ENCODE results near the gene NFATC3. TPM values are rescaled to one million over a fixed set of nuclear protein-coding genes. Genes with fewer than 3 reads are reported as not detected.

The NFATC3 gene
- total RNA-seq, 1 donor = 52.2 TPM

DNA sequence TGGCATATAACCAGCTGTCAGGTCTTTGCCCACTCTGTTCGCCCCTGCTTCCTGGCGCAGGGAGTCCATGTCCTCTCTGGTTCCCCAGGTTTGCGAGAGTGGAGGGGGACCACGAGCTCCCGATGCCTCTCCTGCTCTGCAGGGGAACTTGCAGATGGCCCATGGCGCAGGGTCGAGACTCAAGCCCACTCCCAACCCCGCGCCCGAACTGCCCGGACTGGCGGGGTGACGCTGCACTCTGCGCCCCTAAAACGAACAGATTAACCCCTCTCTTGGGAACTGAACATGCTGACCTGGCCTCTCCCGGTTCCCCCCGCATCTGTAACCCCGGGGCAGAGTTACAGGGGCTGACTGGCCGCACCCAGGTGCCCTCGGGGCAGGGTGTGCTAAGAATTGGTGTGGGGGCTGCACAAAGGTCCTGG is 159.3 kb downstream of the NFATC3 start:
- DNase-seq (ENCODE audit: low read depth in 2 of 3, low spot score in 2 of 3) = no peak

DNA sequence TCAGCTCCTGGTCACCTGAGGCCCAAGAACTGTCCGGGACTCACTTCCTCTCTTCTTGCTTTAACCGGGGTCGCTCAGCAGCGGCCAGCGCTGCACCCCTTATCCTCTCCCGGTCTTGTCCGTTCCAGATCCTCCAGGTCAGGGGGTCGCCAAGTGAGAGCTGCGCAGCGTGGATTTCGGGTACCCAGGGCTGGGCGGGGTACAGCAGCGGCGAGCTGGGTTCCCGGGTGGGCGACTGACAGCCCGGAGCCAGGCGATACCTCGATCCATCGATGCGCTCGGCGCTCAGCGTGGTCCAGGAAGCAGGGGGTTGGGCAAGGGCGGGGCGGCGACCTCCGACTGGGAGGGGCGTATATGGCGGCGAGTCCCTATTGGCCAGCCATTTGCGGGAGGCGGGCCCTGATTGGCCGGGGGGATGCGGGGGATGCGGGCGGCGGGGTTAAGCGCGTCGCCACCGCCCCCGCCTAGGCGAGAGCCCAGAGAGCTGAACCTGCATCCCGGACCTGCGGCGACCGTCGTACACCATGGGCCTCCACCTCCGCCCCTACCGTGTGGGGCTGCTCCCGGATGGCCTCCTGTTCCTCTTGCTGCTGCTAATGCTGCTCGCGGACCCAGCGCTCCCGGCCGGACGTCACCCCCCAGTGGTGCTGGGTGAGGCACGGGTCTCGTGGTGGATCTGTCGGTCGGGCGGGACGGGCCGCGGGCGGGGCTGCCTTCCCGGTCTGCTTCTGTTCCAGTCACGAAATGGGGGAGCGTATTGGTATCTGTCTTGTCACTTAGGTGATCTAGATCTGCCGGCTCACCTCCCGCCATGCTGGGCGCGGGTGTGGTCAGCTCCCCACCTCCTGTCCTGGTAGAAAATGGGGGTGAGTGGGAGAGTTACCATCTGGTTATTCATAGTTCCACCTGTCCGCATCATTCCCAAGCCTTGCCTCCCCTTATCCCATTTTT is 160.0 kb downstream of the NFATC3 start, which contains the start of gene PLA2G15:
Gene PLA2G15 (plus strand): TSS at position 471 of the 951 bp plus-strand sequence. CDS start 54 bp downstream, at position 525.
- DNase-seq (ENCODE audit: low read depth in 2 of 3, low spot score in 2 of 3) = peak; percentile 90 to 95 (median 93)

DNA sequence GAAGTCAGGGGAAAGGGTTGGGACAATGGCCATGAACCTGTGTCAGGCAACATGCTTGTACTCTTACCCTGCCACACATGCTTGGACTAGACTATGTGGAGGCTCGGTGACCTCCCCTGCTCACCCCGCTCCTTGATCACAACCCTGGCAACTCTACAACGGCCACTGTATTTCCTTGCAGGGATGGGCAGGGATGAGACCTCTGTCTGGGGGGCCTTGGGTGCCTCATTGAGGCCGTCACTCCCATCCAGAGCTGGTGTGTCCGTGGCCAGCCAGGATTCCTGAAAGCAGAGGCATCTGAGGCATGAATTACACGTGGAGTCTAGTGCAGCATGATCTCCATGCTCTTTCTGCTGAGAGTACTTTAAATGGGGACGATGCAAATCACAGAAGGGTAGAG is 161.0 kb downstream of the NFATC3 start:
- no peak for DNase-seq (ENCODE audit: low read depth in 2 of 3, low spot score in 2 of 3)

DNA sequence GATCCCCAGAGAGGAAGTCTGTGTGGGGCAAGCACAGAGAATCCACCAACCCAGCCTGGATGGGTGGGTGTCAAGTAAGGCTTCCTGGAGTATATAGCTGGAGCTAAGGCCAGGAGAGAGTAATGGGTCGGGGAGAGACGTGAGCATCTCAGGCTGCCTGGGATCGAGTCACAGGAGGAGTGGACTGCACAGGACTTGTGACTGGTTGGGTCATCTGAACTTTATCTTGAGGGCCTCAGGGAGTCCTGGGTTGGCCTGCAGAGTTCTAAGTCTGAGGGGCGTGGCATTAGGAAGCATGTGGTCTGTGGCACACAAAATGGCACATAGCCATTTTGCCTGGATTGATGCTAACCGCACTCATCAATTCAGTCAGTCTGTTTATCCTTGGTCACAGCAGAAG is 161.5 kb downstream of the NFATC3 start:
- DNase-seq (ENCODE audit: low read depth in 2 of 3, low spot score in 2 of 3) = no peak

DNA sequence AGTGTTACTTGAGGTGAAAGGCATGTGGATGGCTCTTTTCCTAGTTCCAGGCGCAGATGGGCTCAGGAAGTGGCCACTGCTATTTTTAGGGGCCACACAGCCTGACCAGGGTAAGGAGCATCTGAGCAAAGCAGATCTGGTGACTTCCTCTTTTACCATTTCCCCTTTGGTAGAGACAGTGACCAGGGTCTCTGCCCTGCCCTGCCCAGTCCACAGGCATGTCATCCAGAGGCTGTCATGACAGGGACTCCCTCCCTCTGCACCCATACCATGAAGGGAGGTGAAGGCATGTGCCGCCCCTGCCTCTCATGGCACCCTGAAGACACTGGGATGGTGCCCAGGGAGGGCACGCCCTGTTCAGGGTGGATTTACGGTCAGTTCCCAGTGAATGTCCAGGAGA is 162.2 kb downstream of the NFATC3 start:
- no peak for DNase-seq (ENCODE audit: low read depth in 2 of 3, low spot score in 2 of 3)

DNA sequence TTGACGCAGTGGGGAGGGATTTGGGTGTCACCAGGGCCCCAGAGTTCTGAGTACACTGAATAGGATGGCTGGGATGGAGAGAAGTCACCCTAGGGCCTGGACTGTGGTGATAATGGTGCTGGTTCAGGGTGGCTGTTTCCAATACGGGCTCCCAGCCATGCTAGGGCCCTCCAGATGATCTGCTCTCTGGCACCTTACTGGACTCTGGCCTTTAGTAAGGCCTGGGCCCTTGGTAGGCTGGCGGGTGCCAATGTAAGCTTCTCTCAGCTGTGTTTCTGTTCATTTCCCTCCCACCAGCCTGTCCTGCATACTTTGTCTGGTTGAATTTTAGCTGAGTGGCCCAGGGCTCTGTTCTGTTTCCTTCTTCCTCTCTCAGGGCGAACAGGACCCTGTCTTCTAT is 162.8 kb downstream of the NFATC3 start:
- no peak for DNase-seq (ENCODE audit: low read depth in 2 of 3, low spot score in 2 of 3)

DNA sequence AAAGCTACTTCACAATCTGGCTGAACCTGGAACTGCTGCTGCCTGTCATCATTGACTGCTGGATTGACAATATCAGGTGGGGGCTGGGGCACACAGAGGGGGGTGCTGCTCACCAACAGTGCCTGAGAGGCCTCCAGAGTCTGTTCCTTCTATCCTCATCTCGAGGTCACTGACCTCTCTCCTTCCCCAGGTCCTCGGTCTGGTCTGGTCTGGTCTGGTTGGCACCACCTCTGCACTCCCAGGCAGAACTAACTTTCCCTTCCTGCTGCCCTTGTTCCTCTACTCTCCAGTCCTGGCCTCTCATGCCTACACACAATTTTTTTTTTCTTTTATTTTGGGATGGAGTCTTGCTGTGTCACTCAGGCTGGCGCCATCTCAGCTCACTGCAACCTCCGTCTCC is 164.2 kb downstream of the NFATC3 start:
- DNase-seq (ENCODE audit: low read depth in 2 of 3, low spot score in 2 of 3) = no peak

DNA sequence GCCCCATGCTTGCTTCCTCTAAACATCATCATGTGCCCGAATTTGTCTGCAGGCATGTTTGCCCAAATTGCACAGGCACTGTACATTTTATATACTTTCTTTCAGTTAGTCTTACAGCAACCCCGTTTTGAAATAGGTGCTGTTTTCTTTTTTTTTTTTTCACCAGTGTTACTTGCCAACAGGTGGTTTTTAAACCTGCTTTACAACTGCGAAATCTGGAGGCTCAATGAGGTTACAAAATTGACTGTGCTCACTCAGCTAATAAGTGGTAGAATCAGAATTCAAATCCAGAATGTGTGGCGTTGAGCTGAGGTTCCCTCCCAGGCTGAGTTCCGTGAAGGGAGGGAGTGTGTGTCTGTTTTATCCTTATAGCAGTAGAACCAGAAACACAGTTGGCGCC is 165.8 kb downstream of the NFATC3 start:
- no peak for DNase-seq (ENCODE audit: low read depth in 2 of 3, low spot score in 2 of 3)

DNA sequence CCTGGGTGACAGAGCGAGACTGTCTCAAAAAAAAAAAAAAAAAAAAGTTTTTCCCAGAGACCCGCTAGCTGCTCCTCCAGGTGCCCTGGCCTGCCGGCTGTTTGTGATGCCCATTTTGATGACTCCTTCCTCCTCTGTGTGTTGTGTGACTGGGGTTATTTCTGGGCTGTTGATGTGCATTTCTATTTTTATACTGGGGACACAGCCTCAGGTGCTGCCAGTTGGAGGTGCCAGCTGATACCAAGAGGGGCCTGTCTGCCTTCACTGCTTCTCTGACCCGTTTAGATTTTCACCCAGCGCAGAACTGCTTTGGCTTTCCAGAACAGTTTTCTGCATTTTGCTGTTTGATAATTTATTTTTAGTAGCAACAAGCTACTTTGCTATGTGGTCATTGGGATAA is 166.7 kb downstream of the NFATC3 start:
- no peak for DNase-seq (ENCODE audit: low read depth in 2 of 3, low spot score in 2 of 3)

DNA sequence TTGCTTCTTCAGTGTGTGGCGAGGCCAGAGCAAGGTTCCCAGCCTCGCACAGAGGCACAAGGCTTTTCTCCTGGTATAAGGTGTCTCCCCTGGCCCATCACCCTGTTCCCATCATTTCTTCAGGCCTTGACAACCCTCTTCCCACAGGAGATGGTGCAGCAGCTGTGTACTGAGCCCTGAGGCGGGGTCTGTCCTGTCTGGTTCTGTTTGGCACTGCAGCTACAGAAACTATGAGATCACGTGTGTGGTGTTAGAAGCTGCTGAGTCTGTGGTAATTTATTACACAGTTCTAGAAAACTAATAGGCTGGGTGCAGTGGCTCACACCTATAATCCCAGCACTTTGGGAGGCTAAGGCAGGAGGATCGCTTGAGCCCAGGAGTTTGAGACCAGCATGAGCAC is 167.2 kb downstream of the NFATC3 start:
- DNase-seq (ENCODE audit: low read depth in 2 of 3, low spot score in 2 of 3) = no peak

DNA sequence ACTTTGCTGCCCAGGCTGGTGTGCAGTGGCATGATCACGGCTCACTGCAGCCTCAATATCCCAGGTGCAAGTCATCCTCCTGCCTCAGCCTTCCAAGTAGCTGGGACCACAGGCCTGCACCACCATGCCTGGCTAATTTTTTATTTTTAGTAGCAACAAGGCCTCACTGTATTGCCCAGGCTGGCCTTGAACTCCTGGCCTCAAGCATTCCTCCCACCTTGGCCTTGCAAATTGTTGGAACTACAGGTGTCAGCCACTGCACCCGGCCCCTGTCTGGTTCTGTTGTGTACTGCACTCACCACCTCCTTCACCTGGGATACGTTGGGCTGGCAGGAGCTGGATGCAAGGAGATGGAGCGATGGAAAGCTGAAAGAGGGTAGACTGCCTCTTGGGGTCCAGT is 168.6 kb downstream of the NFATC3 start:
- no peak for DNase-seq (ENCODE audit: low read depth in 2 of 3, low spot score in 2 of 3)

DNA sequence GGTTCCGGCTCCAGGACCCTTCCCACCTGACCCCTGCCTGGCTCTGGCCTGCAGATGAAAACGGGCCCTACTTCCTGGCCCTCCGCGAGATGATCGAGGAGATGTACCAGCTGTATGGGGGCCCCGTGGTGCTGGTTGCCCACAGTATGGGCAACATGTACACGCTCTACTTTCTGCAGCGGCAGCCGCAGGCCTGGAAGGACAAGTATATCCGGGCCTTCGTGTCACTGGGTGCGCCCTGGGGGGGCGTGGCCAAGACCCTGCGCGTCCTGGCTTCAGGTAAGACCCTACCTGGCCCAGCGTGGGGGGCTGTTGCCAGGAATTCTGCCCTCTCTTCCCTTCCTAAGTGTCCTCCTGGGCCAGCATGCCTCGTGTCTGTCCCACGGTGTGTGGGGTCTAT is 170.5 kb downstream of the NFATC3 start:
- no peak for DNase-seq (ENCODE audit: low read depth in 2 of 3, low spot score in 2 of 3)

DNA sequence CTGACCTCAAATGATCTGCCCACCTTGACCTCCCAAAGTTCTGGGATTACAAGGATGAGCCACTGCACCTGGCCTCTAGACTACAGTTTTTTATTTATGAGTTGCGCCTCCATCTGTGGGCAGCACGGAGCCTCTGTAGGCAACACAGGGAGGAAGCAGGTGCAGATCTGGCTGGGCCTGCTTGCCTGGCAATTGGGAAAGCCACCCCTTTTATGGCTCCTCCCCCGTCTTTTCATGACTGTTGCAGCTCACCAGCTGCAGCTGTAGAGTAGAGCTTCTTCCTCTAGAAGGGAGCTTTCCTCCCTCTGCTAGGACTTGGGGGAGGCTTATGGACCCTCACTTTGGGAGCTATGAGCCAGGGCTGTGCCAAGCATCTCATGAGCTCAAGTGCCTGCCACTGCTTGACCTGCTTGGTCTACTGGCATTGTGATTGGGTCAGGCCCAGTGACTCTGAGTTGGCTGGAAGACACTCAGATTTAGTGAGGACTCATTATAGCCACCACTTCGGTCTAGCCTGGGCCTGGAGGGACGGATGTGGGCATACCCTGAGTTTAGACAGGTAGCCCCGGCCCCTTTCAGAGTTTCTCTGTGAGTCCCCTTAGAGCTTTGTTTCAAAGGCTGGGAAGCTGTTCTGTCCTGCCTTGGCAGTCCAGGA is 172.2 kb downstream of the NFATC3 start:
- peak in 2 of 3 donors; percentile 83 to 95 for DNase-seq (ENCODE audit: low read depth in 2 of 3, low spot score in 2 of 3)

DNA sequence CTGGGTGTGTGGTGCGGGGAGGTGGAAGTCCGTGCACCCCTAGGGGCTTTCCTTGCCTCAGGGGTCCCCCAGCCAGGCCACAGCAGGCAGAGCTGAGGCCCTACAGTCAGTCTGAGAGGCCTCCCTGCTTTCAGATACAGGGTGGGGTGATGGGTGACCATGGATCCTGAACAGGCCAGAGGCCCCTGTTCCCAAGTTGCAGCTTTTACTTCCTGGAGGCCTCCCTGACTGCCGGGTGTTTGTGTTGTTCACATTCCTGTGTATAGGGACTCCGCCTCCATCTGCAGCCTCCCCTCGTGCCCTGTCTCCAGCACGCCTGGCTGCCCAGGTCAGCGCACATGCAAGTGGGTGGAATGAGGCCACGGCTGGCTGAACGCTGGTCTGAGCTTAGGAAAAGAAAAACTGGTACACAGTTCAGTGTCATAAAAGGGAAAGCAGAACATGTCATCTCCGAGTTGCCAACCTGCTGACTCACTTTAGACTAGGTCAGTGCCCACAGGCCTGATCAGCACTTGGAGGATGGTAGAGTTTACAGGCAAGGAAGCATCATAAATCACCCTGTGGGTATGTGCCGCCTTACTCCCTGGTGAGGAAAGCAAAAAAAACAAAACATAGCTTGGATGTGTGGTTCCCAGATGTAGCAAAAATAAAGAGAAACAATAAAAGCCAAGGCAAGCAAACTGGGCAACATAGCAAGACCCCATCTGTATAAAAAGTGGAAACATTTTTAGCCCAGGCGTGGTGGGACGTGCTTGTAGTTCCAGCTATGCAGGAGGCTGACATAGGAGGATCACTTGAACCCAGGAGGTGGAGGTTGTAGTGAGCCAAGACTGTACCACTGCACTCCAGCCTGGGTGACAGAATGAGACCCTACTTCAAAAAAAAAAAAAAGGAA is 173.0 kb downstream of the NFATC3 start:
- peak in 2 of 3 donors; percentile 86 to 96 for DNase-seq (ENCODE audit: low read depth in 2 of 3, low spot score in 2 of 3)

DNA sequence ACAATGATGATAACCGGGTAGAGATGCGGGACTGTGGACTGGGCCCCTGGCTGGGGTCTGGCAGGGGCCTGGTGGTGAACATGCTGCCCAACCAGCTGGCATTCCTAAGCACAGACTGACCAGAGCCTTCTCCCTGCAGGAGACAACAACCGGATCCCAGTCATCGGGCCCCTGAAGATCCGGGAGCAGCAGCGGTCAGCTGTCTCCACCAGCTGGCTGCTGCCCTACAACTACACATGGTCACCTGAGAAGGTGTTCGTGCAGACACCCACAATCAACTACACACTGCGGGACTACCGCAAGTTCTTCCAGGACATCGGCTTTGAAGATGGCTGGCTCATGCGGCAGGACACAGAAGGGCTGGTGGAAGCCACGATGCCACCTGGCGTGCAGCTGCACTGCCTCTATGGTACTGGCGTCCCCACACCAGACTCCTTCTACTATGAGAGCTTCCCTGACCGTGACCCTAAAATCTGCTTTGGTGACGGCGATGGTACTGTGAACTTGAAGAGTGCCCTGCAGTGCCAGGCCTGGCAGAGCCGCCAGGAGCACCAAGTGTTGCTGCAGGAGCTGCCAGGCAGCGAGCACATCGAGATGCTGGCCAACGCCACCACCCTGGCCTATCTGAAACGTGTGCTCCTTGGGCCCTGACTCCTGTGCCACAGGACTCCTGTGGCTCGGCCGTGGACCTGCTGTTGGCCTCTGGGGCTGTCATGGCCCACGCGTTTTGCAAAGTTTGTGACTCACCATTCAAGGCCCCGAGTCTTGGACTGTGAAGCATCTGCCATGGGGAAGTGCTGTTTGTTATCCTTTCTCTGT is 174.0 kb downstream of the NFATC3 start:
- no peak for DNase-seq (ENCODE audit: low read depth in 2 of 3, low spot score in 2 of 3)

DNA sequence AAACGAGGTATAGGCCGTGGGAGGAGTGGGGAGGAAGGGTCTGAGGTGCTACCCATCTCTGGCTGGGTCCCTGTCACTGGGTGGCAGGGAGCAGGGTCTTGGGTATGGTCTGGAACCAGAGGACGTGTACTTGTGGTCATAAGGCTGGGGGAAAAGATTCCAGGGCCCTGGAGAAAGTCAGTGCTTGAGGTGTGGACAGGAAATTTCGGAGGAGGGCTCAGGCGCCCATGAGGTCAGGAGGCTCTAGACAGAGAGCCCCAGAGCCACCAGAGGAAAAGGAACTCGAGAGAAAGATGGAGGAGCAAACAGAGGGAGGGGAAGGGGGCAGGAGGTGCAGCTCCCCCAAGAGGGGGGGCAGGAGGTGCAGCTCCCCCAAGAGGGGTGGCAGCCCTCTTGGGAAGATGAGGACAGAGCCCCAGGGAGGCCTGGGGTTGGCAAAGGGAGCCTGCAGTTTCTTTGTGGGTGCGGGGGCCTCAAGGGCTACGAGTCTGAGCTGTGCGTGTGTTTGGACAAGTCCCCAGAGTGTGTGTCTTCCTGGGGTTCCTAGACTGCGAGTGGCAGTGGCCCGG is 178.5 kb downstream of the NFATC3 start:
- DNase-seq (ENCODE audit: low read depth in 2 of 3, low spot score in 2 of 3) = no peak

DNA sequence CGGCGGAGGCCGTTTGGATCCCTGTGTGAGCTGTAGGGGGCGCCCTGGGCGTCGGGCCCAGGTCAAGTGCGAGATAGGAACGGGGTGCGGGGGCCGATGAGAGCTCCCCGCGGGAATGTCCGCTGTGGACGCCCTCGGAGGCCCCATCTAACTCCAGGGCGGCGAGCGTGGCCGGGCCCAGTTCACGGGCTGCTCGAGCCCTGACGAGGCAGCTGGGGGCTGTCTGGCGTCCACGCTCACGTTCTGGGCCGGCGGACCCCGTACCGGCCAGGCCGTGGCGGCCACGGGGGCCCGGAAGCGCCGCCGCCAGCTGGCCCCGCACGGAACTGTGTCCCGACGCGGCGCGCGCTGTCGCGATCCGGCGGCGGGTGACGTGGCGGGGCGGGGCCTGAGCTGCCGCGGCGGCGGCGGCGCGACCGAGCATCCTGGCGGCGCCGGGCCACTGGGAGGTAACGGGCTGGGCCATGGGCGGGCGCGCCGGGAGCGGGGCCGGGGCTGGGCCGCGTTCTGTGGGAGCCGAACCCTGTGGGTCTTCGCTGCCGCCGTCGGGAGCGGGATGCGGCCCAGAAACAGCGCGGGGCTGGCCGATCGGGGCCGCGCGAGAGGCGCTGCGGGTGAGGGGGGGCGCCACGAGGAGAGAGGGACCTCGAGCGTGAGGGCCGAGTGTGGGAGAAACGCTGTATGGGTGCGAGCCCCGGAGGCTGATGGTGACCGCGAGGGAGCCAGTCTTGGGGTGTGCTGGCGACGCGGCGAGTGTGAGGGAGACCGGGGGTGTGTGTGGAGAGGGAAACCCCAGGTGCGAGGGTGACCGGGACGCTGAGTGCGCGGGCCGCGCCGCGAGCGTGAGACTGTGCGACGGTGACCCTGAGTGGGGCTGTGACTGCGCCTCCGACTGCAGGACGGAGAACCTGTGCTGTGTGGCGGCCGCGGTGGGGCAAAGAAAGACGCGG is 179.2 kb downstream of the NFATC3 start, which contains the start of gene SLC7A6:
Gene SLC7A6 (plus strand): TSS at position 399 of the 950 bp plus-strand sequence. CDS start 10,201 bp downstream, outside the sequence.
- peak in 2 of 3 donors; percentile 77 to 80 for DNase-seq (ENCODE audit: low read depth in 2 of 3, low spot score in 2 of 3)

Data from hematopoietic multipotent progenitor cell (in vitro differentiated cells).